NB4 (cell line): ENCODE measurements around the gene ACTG1.

Experiments
- MYC ChIP-seq: IDR thresholded peaks from 2 replicates; pipeline ENCODE4 v1.6.1; 2011; ENCODE audit warnings: low read depth, low read length
- POLR2A ChIP-seq: IDR thresholded peaks from 2 replicates; pipeline ENCODE4 v1.6.1; 2011; ENCODE audit warnings: mild to moderate bottlenecking; ENCODE audit not compliant: insufficient read length; ENCODE audit errors: extremely low read depth
- TF ChIP-seq, protein P1 (sequence below): IDR thresholded peaks from one replicate; pipeline ENCODE4 v1.5.1; 2012; ENCODE audit warnings: low read depth, low read length
- TF ChIP-seq, protein P2 (sequence below): IDR thresholded peaks from 2 replicates; pipeline ENCODE4 v1.6.1; 2011; ENCODE audit warnings: low read depth, low read length

DNA sequence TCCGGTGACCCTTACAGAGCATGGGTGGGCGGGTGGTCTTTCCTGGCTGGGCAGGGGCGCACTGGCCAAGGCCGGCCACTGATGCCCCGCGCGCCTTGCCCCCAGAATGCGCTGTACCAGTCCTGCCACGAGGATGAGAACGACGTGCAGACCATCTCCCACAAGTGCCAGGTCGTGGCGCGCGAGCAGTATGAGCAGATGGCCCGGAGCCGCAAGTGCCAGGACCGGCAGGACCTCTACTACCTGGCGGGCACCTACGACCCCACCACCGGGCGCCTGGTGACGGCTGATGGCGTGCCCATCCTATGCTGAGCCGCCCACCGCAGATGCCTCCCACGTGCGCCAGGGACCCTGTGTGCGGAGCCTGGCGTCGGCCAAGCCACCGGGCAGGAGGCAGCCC, 49.1 kb downstream of the ACTG1 start:
- TF ChIP-seq, protein P1, sequence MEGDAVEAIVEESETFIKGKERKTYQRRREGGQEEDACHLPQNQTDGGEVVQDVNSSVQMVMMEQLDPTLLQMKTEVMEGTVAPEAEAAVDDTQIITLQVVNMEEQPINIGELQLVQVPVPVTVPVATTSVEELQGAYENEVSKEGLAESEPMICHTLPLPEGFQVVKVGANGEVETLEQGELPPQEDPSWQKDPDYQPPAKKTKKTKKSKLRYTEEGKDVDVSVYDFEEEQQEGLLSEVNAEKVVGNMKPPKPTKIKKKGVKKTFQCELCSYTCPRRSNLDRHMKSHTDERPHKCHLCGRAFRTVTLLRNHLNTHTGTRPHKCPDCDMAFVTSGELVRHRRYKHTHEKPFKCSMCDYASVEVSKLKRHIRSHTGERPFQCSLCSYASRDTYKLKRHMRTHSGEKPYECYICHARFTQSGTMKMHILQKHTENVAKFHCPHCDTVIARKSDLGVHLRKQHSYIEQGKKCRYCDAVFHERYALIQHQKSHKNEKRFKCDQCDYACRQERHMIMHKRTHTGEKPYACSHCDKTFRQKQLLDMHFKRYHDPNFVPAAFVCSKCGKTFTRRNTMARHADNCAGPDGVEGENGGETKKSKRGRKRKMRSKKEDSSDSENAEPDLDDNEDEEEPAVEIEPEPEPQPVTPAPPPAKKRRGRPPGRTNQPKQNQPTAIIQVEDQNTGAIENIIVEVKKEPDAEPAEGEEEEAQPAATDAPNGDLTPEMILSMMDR, result no peak
- TF ChIP-seq POLR2A, result no peak
- TF ChIP-seq, protein P2, sequence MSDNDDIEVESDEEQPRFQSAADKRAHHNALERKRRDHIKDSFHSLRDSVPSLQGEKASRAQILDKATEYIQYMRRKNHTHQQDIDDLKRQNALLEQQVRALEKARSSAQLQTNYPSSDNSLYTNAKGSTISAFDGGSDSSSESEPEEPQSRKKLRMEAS, result no peak; the same call in 1 of the 2 replicates
- no peak for TF ChIP-seq MYC
